Measurements from ENCODE around the gene ADPRHL1. TPM values are rescaled to one million over a fixed set of nuclear protein-coding genes. Genes with fewer than 3 reads are reported as not detected.

Gene ADPRHL1
- total RNA-seq, 4 donors from 2014 or later, result 0.72 to 2.7 (median 1.7) TPM

GRCh38 chr13:113360446-113360845 is 92.8 kb downstream of the ADPRHL1 start:
- TF ChIP-seq CTCF (IDR thresholded peaks at IDR 0.05), result no peak

GRCh38 chr13:113359571-113359970 is 93.7 kb downstream of the ADPRHL1 start:
- DNase-seq (ENCODE audit: low spot score) (no peak), ATAC-seq (ENCODE audit: low FRiP score) (no peak)
- no peak for TF ChIP-seq CTCF (IDR thresholded peaks at IDR 0.05)

More at GRCh38 chr13:113360446-113360845, 92.8 kb downstream of the ADPRHL1 start:
- DNase-seq (ENCODE audit: low spot score), result no peak
- no peak for ATAC-seq (ENCODE audit: low FRiP score)

- DNase-seq (ENCODE audit: low spot score) (no peak), ATAC-seq (ENCODE audit: low FRiP score) (no peak)
- TF ChIP-seq CTCF (IDR thresholded peaks at IDR 0.05), result no peak
These were observed 94.6 kb downstream of the ADPRHL1 start for GRCh38 chr13:113358653-113359190.

- DNase-seq (ENCODE audit: low spot score), result no peak
- ATAC-seq (ENCODE audit: low FRiP score), result no peak
These were observed 95.8 kb downstream of the ADPRHL1 start for GRCh38 chr13:113357529-113357928.

GRCh38 chr13:113356596-113356995 is 96.7 kb downstream of the ADPRHL1 start:
- no peak for DNase-seq (ENCODE audit: low spot score)
- no peak for ATAC-seq (ENCODE audit: low FRiP score)
- no peak for TF ChIP-seq CTCF (IDR thresholded peaks at IDR 0.05)

More at GRCh38 chr13:113357529-113357928, 95.8 kb downstream of the ADPRHL1 start:
- TF ChIP-seq CTCF (IDR thresholded peaks at IDR 0.05), result no peak

- ATAC-seq (ENCODE audit: low FRiP score) (no peak), DNase-seq (ENCODE audit: low spot score) (no peak)
- no peak for TF ChIP-seq CTCF (IDR thresholded peaks at IDR 0.05)
These were observed 97.7 kb downstream of the ADPRHL1 start for GRCh38 chr13:113355621-113356020.

- DNase-seq (ENCODE audit: low spot score) (no peak), ATAC-seq (ENCODE audit: low FRiP score) (no peak)
- TF ChIP-seq CTCF (IDR thresholded peaks at IDR 0.05), result no peak
These were observed 98.3 kb downstream of the ADPRHL1 start for GRCh38 chr13:113354831-113355610.
